Mesothelial cell of epicardium (in vitro differentiated cells): ENCODE results near the gene WDR59. TPM values are rescaled to one million over a fixed set of nuclear protein-coding genes. Genes with fewer than 3 reads are reported as not detected.

ENCODE experiments used
- DNase-seq, 2 experiments: peaks; one replicate each; pipeline ENCODE4 v3.0.0; 2021; ENCODE audit warnings: low spot score in 2 of 2; ENCODE audit not compliant: unreplicated experiment in 2 of 2
- H3K27ac Mint-ChIP-seq: 2 replicates; pipeline ENCODE4 v1.8.0; 2021; ENCODE audit warnings: mixed read lengths
- H3K27me3 Mint-ChIP-seq: 2 replicates; pipeline ENCODE4 v1.8.0; 2021; ENCODE audit warnings: low read depth, mixed read lengths
- H3K36me3 Mint-ChIP-seq: 2 replicates; pipeline ENCODE4 v1.8.0; 2021; ENCODE audit warnings: mixed read lengths
- H3K4me1 Mint-ChIP-seq: 2 replicates; pipeline ENCODE4 v1.8.0; 2021; ENCODE audit warnings: mixed read lengths
- H3K4me3 Mint-ChIP-seq: 2 replicates; pipeline ENCODE4 v1.8.0; 2021; ENCODE audit warnings: mild to moderate bottlenecking, moderate library complexity, mixed read lengths
- H3K9me3 Mint-ChIP-seq: 2 replicates; pipeline ENCODE4 v1.8.0; 2021; ENCODE audit warnings: mixed read lengths
- total RNA-seq: library from RNA; stranded (reverse); gene quantifications from 3 replicates; pipeline ENCODE4 v1.2.1, GENCODE V29; 2021
- TF ChIP-seq, protein P1 (sequence below): fragments of 200-600 bp; sonication (generic); IDR thresholded peaks from one replicate; pipeline ENCODE4 v1.5.0; 2021; ENCODE audit warnings: antibody characterized with exemption; ENCODE audit not compliant: unreplicated experiment

WDR59 gene
- total RNA-seq, 1 donor from 2014 or later: 134 TPM

- no peak overlapping the region for H3K4me3 Mint-ChIP-seq
- DNase-seq: no peak
- no peak overlapping the region for H3K27ac Mint-ChIP-seq
- H3K27me3 Mint-ChIP-seq: no peaks in the 10 kb centered on the region
- TF ChIP-seq, protein P1, sequence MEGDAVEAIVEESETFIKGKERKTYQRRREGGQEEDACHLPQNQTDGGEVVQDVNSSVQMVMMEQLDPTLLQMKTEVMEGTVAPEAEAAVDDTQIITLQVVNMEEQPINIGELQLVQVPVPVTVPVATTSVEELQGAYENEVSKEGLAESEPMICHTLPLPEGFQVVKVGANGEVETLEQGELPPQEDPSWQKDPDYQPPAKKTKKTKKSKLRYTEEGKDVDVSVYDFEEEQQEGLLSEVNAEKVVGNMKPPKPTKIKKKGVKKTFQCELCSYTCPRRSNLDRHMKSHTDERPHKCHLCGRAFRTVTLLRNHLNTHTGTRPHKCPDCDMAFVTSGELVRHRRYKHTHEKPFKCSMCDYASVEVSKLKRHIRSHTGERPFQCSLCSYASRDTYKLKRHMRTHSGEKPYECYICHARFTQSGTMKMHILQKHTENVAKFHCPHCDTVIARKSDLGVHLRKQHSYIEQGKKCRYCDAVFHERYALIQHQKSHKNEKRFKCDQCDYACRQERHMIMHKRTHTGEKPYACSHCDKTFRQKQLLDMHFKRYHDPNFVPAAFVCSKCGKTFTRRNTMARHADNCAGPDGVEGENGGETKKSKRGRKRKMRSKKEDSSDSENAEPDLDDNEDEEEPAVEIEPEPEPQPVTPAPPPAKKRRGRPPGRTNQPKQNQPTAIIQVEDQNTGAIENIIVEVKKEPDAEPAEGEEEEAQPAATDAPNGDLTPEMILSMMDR: no peak
- H3K4me1 Mint-ChIP-seq: no peaks in the 10 kb centered on the region
- H3K36me3 Mint-ChIP-seq: peaks cover 53% of the 10 kb centered on the region
- no peaks in the 10 kb centered on the region for H3K9me3 Mint-ChIP-seq
Observed at GRCh38 chr16:74888232-74888862, 96.6 kb downstream of the WDR59 start.

DNA sequence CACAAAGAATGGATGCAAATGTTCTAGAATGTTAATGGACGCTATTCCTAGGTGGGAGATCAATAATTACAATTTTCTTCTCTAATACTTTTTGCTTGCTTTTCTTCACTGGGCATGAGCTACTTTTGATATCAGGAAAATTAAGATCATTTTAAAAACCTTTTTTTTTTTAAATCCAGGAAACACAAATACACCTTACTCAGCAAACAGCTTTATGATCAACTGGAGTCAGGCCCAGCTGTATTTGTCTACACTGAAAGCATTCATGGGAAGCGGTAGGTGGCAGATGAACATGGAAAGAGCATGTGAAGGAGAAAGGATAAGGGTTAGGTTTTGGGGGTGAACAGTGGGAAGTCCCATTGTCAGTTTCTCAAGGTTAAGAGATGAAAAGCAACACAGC lies 97.8 kb downstream of the WDR59 start:
- Mint-ChIP-seq H3K27ac (no peak overlapping the region), H3K9me3 (no peaks in the 10 kb centered on the region), H3K4me1 (no peaks in the 10 kb centered on the region), H3K36me3 (peaks cover 52% of the 10 kb centered on the region), H3K4me3 (no peak overlapping the region), H3K27me3 (no peaks in the 10 kb centered on the region)
- DNase-seq: no peak
- TF ChIP-seq, protein P1: no peak

DNA sequence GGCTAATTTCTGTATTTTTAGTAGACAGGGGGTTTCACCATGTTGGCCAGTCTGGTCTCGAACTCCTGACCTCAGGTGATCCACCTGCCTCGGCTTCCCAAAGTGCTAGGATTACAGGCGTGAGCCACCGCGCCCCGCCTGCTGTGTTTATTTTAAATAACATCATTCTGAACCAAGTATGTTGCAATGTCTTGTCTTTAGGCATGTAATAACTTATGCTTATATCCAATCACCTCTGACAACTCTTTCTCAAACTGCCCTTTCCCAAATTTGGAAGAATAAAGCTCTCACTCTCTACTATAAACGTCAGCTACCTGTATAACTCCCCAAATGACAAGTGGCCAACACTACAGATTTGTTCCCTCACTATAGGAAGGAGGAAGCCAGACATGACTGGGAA lies 107.2 kb downstream of the WDR59 start:
- no peak overlapping the region for H3K27ac Mint-ChIP-seq
- H3K9me3 Mint-ChIP-seq: no peaks in the 10 kb centered on the region
- no peaks in the 10 kb centered on the region for H3K4me1 Mint-ChIP-seq
- H3K27me3 Mint-ChIP-seq: no peaks in the 10 kb centered on the region
- DNase-seq: no peak
- H3K36me3 Mint-ChIP-seq: peaks cover 35% of the 10 kb centered on the region
- TF ChIP-seq, protein P1: no peak
- H3K4me3 Mint-ChIP-seq: no peak overlapping the region

DNA sequence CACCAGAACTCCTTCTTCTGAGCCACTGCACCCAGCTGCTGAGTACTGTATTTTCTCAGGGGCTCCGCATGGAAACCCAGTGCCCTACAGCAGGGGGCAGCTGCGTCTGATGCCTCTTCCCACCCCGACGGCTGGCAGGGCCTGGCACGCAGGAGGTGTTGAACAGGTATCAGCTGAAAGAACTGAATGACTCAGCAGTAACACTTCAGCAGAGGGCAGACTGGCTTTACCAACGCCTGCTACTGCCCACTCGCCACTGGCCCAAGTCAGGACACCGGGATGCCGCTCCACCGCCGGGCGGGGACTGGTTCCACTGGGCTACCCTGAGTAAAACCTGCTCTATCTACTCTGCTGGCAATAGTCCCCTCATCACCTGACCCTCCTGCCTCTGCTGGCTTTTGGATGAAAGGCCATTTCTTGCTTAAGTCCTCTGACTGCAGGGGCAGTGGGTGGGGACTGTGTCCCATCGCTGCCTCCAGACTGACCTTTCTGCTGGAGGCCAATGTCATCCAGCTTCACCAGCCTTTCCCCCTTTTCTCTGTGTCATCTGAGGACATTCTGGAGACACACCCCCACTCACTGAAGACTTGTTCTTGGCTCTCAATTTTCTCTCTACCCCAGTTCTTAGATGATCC lies 109.9 kb downstream of the WDR59 start:
- no peaks in the 10 kb centered on the region for H3K27me3 Mint-ChIP-seq
- DNase-seq: no peak
- peaks cover 28% of the 10 kb centered on the region for H3K36me3 Mint-ChIP-seq
- TF ChIP-seq, protein P1: no peak
- no peaks in the 10 kb centered on the region for H3K4me1 Mint-ChIP-seq
- no peak overlapping the region for H3K27ac Mint-ChIP-seq
- no peak overlapping the region for H3K4me3 Mint-ChIP-seq
- H3K9me3 Mint-ChIP-seq: no peaks in the 10 kb centered on the region

- Mint-ChIP-seq H3K4me1 (no peaks in the 10 kb centered on the region), H3K9me3 (no peaks in the 10 kb centered on the region), H3K27me3 (no peaks in the 10 kb centered on the region), H3K4me3 (no peak overlapping the region), H3K27ac (no peak overlapping the region), H3K36me3 (peaks cover 30% of the 10 kb centered on the region)
- TF ChIP-seq, protein P1: no peak
- no peak for DNase-seq
Observed at GRCh38 chr16:74874123-74874522, 110.8 kb downstream of the WDR59 start.
